Stimulated activated naive CD8-positive, alpha-beta T cell treated with anti-CD3 and anti-CD28 coated beads, Interleukin-15, amount 100 ng/mL, for 72 hours (primary cell): ENCODE data around the gene PHKG2.

Experiments used
- ATAC-seq: fragments of 150-1000 bp; cut with Tn5 transposase; 2 replicates; pipeline ENCODE4 v1.10.0; 2021; ENCODE audit warnings: mild to moderate bottlenecking, moderate library complexity
- DNase-seq, 2 donors: peaks; one replicate each; pipeline ENCODE4 v3.0.0; 2021 to 2022
- H3K27ac Mint-ChIP-seq, 2 donors: one replicate each; pipeline ENCODE4 v1.8.0; 2022; ENCODE audit warnings: mild to moderate bottlenecking in 2 of 2, mixed read lengths in 2 of 2, moderate library complexity in 2 of 2
- H3K27me3 Mint-ChIP-seq: one replicate; pipeline ENCODE4 v1.8.0; 2022; ENCODE audit warnings: mixed read lengths
- H3K4me1 Mint-ChIP-seq: one replicate; pipeline ENCODE4 v1.8.0; 2022; ENCODE audit warnings: mild to moderate bottlenecking, mixed read lengths
- H3K4me3 Mint-ChIP-seq, 2 donors: one replicate each; pipeline ENCODE4 v1.8.0; 2022; ENCODE audit warnings: mild to moderate bottlenecking in 2 of 2, mixed read lengths in 2 of 2, moderate library complexity in 1 of 2
- H3K9me3 Mint-ChIP-seq, 2 donors: one replicate each; pipeline ENCODE4 v1.8.0; 2022; ENCODE audit warnings: mixed read lengths in 2 of 2

PHKG2 gene

GRCh38 chr16:30721606-30722005, 26.6 kb upstream of the PHKG2 start:
- peak overlapping the region in 1 of 2 donors; percentile 72 for H3K27ac Mint-ChIP-seq
- no peaks in the 10 kb centered on the region for H3K9me3 Mint-ChIP-seq
- no peaks in the 10 kb centered on the region for H3K27me3 Mint-ChIP-seq
- H3K4me3 Mint-ChIP-seq: no peak overlapping the region
- no peak for DNase-seq
- peaks cover 29% of the 10 kb centered on the region for H3K4me1 Mint-ChIP-seq
- no peak for ATAC-seq

DNA sequence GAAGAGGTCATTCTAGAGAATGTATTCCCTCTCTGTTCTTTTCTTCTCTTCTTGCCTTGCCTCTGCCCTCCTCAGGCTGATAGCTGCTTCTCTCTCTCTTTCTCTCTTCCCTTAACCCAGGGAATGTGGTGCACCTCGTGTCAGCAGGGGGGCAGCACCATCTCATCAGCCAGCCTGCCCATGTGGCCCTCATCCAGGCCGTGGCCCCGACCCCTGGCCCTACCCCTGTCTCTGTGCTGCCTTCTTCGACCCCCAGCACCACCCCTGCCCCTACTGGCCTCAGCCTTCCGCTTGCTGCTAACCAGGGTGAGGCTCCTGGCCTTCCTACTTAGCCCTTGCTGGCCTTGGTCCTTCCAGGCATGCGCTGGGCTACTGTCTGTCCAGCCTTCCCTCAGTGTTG, 25.8 kb upstream of the PHKG2 start:
- peaks cover 23% of the 10 kb centered on the region for H3K4me1 Mint-ChIP-seq

DNA sequence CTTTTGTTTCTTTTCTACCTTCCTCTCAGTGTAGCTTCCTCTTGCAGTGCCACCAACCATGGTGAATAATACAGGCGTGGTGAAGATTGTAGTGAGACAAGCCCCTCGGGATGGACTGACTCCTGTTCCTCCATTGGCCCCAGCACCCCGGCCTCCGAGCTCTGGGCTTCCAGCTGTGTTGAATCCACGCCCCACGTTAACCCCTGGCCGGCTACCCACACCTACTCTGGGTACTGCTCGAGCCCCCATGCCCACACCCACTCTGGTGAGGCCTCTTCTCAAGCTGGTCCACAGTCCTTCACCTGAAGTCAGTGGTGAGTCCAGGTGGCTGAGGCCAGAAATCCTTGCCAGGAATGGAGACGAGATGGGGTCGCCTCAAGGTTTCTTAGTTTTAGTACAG, 25.3 kb upstream of the PHKG2 start:
- Mint-ChIP-seq H3K4me3 (no peak overlapping the region), H3K27me3 (no peaks in the 10 kb centered on the region), H3K4me1 (peaks cover 23% of the 10 kb centered on the region), H3K9me3 (no peaks in the 10 kb centered on the region), H3K27ac (peak overlapping the region; percentile 0 to 9)
- ATAC-seq: no peak
- no peak for DNase-seq

More for the DNA sequence above, 25.8 kb upstream of the PHKG2 start:
- Mint-ChIP-seq H3K27me3 (no peaks in the 10 kb centered on the region), H3K4me3 (no peak overlapping the region), H3K9me3 (no peaks in the 10 kb centered on the region), H3K27ac (peak overlapping the region in 1 of 2 donors; percentile 0)
- ATAC-seq (no peak), DNase-seq (no peak)

DNA sequence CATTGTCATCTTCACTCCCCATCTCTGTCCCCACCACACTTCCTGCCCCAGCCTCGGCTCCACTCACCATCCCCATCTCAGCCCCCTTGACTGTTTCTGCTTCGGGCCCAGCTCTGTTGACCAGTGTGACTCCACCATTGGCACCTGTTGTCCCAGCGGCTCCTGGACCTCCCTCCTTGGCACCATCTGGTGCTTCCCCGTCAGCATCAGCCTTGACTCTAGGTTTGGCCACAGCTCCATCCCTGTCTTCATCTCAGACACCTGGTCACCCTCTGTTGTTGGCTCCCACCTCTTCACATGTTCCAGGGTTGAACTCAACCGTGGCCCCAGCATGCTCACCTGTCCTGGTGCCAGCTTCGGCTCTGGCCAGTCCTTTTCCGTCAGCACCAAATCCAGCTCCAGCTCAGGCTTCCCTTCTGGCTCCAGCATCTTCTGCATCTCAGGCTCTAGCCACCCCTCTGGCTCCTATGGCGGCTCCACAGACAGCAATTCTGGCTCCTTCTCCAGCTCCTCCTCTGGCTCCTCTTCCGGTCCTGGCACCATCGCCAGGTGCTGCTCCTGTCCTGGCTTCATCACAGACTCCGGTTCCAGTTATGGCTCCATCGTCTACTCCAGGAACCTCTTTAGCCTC, 24.4 kb upstream of the PHKG2 start:
- peaks cover 23% of the 10 kb centered on the region for H3K4me1 Mint-ChIP-seq
- peak overlapping the region; percentile 47 to 96 for H3K27ac Mint-ChIP-seq
- no peaks in the 10 kb centered on the region for H3K9me3 Mint-ChIP-seq
- no peaks in the 10 kb centered on the region for H3K27me3 Mint-ChIP-seq
- ATAC-seq: no peak
- DNase-seq: no peak
- H3K4me3 Mint-ChIP-seq: no peak overlapping the region

GRCh38 chr16:30724641-30725417, 23.4 kb upstream of the PHKG2 start:
- no peak for DNase-seq
- Mint-ChIP-seq H3K9me3 (no peaks in the 10 kb centered on the region), H3K4me3 (no peak overlapping the region), H3K27me3 (no peaks in the 10 kb centered on the region), H3K4me1 (peaks cover 23% of the 10 kb centered on the region), H3K27ac (peak overlapping the region; percentile 5 to 96)
- ATAC-seq: no peak

GRCh38 chr16:30725418-30725792, 22.8 kb upstream of the PHKG2 start:
- no peaks in the 10 kb centered on the region for H3K9me3 Mint-ChIP-seq
- DNase-seq (no peak), ATAC-seq (no peak)
- no peaks in the 10 kb centered on the region for H3K27me3 Mint-ChIP-seq
- H3K27ac Mint-ChIP-seq: no peak overlapping the region
- H3K4me3 Mint-ChIP-seq: no peak overlapping the region
- H3K4me1 Mint-ChIP-seq: peaks cover 23% of the 10 kb centered on the region

- no peak for ATAC-seq
- Mint-ChIP-seq H3K27ac (peak overlapping the region; percentile 42 to 52), H3K9me3 (no peaks in the 10 kb centered on the region), H3K4me1 (peaks cover 14% of the 10 kb centered on the region), H3K4me3 (no peak overlapping the region), H3K27me3 (no peaks in the 10 kb centered on the region)
- no peak for DNase-seq
These were observed 19.9 kb upstream of the PHKG2 start for GRCh38 chr16:30728321-30728720.

- H3K27ac Mint-ChIP-seq: peak overlapping the region; percentile 38 to 77
- peaks cover 7% of the 10 kb centered on the region for H3K4me1 Mint-ChIP-seq
- H3K9me3 Mint-ChIP-seq: no peaks in the 10 kb centered on the region
- no peak for DNase-seq
- no peak overlapping the region for H3K4me3 Mint-ChIP-seq
- H3K27me3 Mint-ChIP-seq: no peaks in the 10 kb centered on the region
- no peak for ATAC-seq
These were observed 19.1 kb upstream of the PHKG2 start for GRCh38 chr16:30728899-30729672.

GRCh38 chr16:30731411-30731810, 16.8 kb upstream of the PHKG2 start:
- Mint-ChIP-seq H3K9me3 (no peaks in the 10 kb centered on the region), H3K27me3 (no peaks in the 10 kb centered on the region), H3K4me3 (no peak overlapping the region), H3K27ac (peak overlapping the region; percentile 6 to 31), H3K4me1 (no peaks in the 10 kb centered on the region)
- DNase-seq (no peak), ATAC-seq (peak; percentile 66)

DNA sequence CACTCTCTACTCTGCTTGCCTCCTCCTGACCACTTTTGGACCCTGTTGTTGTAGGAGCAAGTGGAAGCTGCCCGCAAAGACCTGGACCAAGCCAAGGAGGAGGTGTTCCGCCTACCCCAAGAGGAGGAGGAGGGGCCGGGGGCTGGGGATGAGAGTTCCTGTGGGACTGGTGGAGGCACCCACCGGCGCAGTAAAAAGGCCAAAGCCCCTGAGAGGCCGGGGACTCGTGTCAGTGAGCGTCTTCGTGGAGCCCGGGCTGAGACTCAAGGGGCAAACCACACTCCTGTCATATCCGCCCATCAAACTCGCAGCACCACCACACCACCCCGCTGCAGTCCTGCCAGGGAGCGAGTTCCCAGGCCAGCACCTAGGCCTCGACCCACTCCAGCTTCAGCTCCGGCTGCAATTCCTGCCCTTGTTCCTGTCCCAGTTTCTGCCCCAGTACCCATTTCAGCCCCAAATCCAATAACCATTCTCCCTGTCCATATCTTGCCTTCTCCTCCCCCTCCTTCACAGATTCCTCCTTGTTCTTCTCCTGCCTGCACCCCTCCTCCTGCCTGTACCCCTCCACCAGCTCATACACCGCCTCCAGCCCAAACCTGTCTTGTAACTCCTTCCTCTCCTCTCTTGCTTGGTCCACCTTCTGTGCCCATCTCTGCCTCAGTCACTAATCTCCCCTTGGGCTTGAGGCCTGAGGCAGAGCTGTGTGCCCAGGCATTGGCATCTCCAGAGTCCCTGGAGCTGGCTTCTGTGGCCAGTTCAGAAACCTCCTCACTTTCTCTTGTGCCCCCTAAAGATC, 11.0 kb upstream of the PHKG2 start:
- Mint-ChIP-seq H3K4me3 (no peak overlapping the region), H3K9me3 (no peaks in the 10 kb centered on the region), H3K27me3 (no peaks in the 10 kb centered on the region), H3K27ac (peak overlapping the region in 1 of 2 donors; percentile 48), H3K4me1 (peaks cover 9% of the 10 kb centered on the region)
- no peak for ATAC-seq
- DNase-seq: no peak

DNA sequence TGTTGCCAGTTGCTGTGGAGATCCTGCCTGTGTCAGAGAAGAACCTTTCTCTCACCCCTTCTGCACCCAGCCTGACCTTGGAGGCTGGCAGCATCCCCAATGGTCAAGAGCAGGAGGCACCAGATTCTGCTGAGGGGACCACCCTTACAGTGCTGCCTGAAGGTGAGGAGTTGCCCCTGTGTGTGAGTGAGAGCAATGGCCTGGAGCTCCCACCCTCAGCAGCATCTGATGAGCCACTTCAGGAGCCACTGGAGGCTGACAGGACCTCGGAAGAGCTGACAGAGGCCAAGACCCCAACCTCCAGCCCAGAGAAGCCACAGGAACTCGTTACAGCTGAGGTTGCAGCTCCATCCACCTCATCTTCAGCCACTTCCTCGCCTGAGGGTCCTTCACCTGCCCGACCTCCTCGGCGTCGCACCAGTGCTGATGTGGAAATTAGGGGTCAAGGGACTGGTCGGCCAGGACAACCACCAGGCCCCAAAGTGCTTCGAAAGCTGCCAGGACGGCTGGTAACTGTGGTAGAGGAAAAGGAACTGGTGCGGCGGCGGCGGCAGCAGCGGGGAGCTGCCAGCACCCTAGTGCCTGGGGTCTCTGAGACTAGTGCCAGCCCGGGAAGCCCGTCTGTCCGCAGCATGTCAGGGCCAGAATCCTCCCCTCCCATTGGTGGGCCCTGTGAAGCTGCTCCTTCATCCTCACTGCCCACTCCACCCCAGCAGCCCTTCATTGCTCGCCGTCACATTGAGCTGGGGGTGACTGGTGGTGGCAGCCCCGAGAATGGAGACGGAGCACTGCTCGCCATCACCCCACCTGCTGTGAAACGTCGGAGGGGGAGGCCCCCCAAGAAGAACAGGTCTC, 10.2 kb upstream of the PHKG2 start:
- Mint-ChIP-seq H3K9me3 (no peaks in the 10 kb centered on the region), H3K4me3 (no peak overlapping the region), H3K27me3 (no peaks in the 10 kb centered on the region), H3K4me1 (peaks cover 9% of the 10 kb centered on the region), H3K27ac (peak overlapping the region in 1 of 2 donors; percentile 37)
- DNase-seq (no peak), ATAC-seq (no peak)

DNA sequence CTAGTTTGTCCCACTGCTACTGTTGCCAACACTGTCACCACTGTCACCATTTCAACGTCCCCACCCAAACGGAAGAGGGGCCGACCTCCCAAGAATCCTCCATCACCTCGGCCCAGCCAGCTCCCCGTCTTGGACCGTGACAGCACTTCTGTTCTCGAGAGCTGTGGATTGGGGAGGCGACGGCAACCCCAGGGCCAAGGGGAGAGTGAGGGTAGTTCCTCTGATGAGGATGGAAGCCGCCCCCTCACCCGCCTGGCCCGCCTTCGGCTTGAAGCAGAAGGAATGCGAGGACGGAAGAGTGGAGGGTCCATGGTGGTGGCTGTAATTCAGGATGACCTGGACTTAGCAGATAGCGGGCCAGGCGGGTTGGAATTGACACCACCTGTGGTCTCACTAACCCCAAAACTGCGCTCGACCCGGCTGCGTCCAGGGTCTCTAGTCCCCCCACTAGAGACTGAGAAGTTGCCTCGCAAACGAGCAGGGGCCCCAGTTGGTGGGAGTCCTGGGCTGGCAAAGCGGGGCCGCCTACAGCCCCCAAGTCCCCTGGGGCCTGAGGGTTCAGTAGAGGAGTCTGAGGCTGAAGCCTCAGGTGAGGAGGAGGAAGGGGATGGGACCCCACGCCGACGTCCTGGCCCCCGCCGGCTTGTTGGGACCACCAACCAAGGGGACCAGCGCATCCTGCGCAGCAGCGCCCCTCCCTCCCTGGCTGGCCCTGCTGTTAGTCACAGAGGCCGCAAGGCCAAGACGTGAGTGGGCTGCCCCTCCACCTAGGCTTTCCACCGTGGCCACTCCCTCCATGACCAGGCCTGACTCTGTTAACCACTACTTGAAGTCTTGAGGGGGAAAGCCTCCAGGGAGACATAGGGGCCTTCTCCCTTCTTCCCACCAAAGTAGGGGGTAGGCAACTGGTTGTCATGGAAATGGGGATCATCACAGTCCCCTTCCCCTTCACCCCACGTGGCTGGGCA, 9.0 kb upstream of the PHKG2 start:
- Mint-ChIP-seq H3K27ac (no peak overlapping the region), H3K4me1 (peaks cover 9% of the 10 kb centered on the region), H3K4me3 (no peak overlapping the region), H3K9me3 (no peaks in the 10 kb centered on the region), H3K27me3 (no peaks in the 10 kb centered on the region)
- ATAC-seq (peak; percentile 31), DNase-seq (no peak)

GRCh38 chr16:30740364-30741251, 7.6 kb upstream of the PHKG2 start:
- no peaks in the 10 kb centered on the region for H3K27me3 Mint-ChIP-seq
- no peak overlapping the region for H3K4me3 Mint-ChIP-seq
- H3K4me1 Mint-ChIP-seq: peaks cover 9% of the 10 kb centered on the region
- H3K27ac Mint-ChIP-seq: peak overlapping the region; percentile 25 to 89
- H3K9me3 Mint-ChIP-seq: no peaks in the 10 kb centered on the region
- no peak for DNase-seq
- ATAC-seq: peak; percentile 56
